Measurements from ENCODE around the gene RHOA.
"Not testable (repeated sequence)": the region's sequence is repeated elsewhere in the genome, so short reads cannot be mapped to it uniquely, and the experiment has no call there.

Gene RHOA

DNA sequence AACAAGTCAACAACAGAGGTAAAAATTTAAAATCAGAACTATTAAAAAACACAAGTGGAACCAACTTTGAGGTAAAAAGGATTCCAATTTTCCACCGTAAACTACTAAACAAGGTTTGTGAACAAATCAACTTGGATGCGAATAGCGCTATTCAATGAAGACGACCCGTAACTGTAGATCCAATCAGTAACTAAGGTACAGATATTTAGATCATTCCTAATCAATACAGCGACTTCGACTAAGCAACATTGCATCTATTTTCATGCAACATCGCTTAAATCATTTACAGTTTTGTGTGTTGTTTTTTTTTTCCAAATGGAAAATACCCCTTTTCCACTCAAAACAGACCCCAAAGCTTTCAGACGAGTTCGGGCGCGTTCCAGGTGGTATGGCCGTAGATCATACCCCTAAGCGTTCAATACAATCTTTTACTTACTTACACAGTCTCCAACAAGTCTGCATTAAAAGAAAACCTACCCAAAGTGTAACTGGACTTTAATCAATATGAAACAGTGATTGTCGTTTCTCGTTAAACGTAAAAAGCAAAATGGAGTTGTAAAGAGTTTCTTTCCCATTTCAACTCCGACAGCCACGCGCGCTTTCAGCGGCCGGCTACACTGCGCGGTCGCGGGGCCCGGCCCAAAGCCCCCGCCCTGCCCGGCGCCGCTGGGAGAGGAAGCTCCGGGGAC is 786 bp downstream of the RHOA start:
- no peak for DNase-seq

DNA sequence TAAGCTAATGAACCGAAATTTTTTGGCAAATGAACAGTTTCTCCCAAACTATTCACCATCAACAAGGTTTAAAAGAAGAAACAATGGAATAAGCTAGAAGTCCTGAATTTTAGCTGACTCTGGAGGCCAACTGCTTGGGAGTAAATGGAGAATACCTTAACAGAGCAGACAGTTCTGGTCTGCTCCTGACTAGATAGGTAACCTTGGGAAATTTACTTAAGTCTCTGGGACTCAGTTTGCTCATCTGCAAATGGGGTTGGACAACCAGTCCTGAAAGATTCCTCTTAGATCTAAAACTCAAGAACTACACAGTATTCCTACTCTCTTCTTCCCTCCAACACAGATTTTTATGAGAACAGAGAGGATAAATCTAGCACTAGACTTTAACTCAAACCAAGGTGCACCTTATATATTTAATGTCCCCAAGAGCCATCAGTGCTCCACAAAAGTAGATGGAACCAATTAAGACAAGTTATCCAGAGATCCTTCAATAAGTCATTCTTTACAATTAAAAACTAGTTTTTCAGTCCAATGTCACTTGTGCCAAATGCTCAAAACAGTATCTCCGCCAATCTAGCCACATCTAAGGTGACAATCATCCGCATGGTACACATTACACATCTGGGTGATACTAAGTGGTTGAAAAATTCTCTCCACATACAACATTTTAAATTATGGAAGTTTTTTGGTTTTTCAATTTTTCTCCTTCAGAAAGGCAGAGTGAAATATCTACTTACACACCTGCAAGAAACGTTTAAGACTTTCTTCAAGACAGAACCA is 1.5 kb downstream of the RHOA start:
- no peak for DNase-seq

DNA sequence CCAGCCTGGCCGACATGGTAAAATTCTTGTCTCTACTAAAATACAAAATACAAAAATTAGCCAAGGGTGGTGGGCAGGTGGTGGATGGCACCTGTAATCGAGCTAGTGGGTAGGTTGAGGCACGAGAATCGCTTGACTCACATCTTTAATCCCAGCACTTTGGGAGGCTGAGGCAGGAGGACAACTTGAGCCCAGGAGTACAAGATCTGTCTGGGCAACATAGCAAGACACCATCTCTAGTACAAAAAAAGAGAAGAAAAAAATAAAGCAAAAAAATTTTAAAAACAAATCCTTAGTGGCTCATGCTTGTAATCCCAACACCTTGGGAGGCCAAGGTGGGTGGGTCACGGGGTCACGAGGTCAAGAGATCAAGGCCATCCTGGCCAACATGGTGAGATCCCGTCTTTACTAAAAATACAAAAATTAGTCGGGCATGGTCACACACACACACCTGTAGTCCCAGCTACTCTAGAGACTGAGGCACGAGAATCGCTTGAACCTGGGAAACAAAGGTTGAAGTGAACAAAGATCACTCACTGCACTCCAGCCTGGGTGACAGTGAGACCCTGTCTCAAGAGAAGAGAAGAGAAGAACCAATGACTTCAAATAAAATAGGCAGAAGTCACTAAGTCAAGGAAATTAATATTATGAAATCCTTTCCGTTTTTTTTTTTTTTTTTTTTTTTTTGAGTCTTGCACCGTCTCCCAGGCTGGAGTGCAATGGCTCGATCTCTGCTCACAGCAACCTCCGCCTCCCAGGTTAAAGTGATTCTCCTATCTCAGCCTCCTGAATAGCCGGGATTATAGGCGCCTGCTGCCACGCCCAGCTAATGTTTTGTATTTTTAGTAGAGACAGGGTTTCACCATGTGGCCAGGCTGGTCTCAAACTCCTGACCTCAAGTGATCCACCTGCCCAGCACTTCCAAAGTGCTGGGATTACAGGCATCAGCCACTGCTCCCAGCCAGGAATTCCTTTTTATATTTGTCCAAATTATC is 4.9 kb downstream of the RHOA start:
- DNase-seq = no peak

DNA sequence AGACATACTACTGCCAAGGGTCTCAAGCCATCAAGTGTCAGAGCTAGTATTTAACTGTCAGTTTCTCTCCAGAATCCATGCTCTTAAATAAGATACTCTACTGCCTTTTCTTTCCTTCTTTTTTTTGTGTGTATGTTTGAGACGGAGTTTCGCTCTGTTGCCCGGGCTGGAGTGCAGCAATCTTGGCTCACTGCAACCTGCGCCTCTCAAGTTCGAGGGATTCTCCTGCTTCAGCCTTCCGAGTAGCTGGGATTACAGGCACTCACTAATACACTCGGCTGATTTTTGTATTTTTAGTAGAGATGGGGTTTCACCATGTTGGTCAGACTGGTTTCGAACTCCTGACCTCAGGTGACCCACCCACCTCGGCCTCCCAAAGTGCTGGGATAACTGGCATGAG is 6.2 kb downstream of the RHOA start:
- not testable (repeated sequence) for DNase-seq

DNA sequence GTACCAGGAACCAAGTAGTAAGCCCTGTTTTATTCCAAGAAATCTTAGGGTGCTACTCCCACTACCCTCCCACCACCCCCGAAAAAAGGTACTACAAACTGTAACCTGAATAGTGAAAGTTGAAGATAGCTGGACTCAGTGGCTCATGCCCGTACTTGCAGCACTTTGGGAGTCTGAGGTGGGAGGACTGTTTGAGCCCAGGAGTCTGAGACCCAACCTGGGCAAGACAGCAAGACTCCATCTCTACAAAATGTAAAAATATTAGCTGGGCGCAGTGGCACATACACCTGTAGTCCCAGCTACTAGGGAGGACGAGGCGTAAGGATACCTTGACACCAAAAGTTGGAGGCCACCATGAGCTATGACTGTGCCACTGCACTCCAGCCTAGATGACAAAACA is 7.9 kb downstream of the RHOA start:
- no peak for DNase-seq

DNA sequence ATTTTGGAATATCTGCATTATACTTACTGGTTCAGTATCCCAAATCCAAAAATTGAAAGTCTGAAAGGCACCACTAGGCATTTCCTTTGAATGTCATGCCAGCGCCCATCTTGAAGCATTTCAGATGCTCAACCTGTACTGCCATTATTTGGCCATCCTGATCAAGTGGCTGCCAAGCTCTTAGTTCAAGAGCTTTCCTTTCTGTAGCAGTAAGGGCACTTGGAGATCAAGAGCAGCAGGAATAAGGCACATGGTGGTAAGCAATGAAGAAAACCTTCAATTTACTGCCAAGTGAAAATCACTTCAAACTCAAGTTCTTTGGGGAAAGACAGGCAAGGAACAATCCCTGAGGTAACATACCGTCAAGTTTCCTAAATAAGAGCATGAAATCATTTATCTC is 10.0 kb downstream of the RHOA start:
- no peak for DNase-seq

DNA sequence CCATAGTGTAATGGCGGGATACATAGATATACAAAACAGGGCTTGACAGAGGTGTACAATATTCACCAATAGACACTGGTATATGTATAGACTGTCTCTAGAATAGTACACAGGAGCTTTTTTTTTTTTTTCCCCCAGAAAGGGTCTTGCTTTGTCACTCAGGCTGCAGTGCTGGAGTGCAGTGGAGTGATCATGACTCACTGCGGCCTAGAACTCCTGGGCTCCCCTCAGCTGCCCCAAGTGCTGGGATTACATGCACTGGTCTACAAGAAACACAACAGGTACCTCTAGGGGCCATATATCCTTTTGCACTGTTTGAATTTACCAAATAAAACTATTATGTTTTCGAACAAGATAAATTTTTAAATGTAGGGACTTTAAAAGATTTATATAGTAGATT is 12.3 kb downstream of the RHOA start:
- DNase-seq = no peak

DNA sequence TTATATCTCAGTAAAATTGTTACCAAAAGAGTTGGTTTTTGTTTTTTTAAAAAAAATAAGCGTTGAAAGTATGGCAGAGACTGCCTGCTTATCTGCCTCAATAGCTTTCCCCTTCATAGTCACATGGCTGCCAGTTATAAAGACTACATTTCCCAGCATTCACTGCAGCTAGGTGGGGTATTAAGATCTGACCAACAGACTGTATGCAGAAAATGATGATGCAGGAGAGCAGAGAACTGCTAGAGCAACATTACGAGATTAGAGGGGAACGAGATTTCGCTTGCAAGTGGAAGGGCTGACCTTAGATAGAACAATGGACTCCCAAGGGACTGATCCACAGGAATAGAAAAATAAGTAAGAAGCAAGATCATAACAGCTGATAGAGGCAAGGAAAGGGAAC is 14.3 kb downstream of the RHOA start:
- no peak for DNase-seq

DNA sequence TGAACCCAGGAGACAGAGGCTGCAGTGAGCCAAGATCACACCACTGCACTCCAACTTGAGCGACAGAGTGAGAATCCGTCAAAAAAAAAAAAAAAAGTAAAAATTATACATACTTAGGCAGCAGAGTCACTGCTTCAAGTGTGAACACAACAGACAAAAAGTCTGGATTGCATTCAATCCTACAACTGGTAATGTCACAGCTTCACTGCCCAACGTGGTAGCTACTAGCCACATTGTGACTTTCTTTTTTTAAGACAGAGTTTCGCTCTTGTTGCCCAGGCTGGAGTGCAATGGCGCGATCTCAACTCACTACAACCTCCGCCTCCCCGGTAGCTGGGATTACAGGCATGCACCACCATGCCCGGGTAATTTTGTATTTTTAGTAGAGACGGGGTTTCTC is 20.5 kb downstream of the RHOA start:
- DNase-seq = not testable (repeated sequence)

DNA sequence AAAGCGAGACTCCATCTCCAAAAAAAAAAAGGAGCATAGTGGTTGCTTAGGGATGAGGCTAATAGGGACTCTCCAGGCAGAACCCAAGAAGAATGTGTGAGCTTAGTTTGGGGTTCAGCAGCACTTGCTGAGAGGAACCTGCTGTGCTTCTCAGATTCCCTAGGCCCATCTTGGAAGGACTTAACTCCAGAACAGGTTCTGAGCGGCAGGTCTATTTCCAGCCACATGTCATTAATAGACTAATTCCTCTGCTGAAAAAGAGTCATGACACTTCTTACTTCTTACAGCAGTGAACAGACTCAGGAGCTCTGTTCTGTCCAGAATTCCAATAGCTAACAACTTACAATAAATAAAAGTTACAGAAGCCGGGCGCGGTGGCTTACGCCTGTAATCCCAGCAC is 22.5 kb downstream of the RHOA start:
- no peak for DNase-seq

DNA sequence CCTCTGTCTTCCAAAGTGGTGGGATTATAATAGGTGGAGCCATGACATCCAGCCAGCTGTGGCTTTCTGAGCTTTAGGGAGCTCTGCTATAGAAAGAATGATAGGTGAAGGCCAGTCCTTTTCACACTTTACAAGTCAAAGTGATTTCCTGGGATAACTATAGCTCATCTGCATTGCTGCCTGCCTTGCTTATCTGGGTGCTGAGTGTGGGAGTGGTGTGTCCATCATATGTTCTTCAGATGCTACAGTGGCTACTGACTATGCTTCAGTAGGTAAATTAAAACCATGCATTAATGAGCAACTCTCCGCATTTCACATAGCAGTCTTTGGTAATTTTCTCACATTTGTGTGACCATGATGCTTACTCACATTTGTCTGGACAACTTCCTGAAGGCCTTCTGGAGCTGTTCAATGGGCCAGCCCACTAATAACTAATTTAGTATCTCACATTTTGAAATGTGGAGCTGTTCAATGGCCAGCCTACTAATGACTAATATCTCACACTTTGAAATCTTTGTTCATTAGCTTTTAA is 23.4 kb downstream of the RHOA start:
- no peak for DNase-seq

DNA sequence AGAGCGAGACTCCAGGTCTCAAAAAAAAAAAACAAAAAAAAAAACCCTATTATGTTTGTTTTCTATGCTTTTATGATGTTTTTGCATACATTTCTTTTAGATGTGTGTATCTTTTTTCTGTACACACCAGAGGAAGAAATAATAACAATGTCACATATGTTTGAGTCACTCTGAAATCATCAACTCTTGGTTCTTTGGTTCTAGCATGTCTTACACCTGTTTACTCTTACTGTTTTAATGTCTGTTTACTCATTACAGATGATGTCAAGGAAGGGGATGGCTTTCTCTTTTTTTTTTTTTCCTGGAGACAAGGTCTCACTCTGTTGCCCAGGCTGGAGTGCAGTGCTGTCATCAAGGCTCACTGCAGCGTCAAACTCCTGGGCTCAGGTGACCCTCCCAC is 24.1 kb downstream of the RHOA start:
- DNase-seq = no peak

DNA sequence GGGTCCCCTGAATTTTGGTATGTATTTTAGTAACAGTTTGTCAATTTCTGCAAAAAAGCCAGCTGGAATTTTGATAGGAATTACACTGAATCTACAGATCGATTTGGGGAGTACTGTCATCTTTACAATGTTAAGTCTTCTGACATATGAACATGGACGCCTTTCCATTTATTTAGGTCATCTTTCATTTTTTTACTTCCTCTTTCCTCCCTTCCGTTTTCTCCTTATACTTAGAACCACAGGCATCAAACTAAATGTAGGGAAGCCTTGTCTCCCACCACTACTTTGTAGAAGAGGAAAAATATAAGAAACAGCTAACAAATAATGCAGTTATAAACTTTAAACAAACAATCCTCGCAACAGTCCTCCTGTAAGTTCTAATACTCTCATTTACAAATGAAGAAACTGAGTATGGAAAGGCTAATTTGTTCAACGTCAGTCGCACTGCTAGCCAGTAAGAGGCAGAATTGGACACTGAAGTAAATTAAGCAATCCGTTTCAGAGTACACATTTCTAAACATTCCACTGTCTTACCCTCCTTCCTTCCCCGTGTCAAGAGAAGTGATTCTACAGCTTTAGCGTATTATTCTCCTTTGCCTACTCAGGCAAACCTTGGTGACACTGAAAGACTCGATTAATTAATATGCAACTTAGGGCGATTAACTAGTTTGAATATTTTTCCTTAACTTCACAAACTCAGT is 25.6 kb downstream of the RHOA start:
- DNase-seq = no peak

DNA sequence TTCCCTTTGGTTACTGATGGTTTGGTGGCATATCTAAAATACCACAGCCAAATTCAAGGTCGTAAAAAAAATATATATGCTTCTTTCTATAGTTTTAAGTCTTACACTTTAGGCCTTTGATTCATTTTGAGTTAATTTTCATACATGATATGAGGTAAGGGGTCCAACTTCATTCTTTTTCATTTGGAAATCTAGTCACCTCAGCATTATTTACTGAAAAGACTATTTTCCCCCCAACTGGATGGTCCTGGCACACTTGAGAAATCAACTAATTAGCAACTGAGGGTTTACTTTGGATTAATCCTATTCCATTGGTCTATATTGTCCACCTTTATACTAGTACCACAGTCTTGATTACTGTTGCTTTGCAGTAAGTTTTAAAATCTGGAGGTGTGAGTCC is 26.2 kb downstream of the RHOA start:
- no peak for DNase-seq

DNA sequence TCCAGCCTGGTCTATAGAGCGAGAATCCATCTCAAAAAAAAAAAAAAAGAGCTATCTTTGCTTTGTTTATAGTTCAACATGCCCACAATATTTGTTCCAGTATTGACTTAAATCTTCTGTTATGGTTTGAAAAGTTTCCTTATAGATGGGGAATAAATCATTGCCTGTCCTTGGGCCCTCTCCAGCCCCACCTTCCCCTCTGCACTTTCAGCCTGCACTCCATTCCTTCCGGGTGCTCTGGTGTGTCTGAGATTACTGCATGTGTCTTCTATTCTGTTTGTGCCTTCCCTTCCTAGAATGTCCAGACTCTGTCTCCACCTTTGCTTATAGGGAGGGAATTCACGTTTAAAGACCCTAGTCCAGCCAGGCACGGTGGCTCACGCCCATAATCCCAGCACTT is 28.4 kb downstream of the RHOA start:
- no peak for DNase-seq

DNA sequence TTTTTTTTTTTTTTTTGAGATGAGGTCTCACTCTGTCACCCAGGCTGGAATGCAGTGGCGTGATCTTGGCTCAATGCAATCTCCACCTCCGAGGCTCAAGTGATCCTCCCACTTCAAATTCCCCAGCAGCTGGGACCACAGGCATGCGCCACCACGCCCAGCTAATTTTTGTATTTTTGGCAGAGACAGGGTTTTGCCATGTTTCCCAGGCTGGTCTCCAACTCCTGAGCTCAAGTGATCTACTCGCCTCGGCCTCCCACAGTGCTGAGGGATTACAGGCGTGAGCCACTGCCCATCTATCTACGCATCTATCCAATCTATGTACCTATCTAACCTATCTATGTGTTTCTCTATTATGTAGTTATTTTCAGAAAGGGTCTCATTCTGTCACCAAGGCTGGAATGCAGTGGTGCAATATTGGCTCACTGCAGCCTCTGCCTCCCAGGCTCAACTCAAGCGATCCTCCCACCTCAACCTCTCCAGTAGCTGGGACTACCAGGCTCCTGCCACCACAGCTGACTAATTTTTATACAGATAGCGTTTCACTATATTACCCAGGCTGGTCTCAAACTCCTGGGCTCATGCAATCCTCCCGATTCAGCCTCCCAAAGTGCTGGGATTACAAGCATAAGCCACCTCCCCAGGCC is 33.4 kb downstream of the RHOA start:
- no peak for DNase-seq

DNA sequence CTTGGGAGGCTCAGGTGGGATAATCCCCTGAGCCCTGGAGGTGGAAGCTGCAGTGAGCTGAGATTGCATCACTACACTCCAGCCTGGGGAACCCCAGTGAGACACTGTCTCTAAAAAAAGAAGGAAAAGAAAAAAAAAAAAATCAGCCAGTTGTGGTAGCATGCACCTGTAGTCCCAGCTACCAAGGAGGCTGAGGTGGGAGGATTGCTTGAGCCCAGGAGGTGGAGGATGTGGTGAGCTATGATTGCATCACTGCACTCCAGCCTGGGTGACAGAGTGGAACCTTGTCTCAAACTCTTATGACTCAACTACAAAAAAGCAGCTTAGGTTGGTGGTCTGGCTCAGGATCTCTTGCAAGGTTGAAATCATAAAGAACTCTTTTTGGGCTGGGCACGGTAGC is 34.3 kb downstream of the RHOA start:
- DNase-seq = no peak

DNA sequence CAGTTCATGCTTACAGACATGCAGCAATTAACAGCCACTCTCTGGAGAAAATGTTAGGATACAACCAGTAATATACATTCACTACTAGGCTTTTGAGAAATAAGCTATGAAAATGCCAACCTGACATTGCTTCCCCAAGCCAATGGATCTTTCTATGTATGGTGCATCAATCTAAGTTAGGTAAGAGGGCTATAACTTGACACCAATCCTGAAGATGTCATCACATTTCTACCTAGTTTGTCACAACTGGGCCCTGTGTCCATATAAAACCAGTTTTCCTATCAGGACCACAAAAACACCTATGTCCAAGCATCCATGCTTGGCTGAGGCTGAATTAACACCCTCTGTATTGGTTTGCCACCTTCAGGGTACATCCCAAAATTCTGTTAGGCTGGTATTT is 39.8 kb downstream of the RHOA start:
- DNase-seq = no peak

DNA sequence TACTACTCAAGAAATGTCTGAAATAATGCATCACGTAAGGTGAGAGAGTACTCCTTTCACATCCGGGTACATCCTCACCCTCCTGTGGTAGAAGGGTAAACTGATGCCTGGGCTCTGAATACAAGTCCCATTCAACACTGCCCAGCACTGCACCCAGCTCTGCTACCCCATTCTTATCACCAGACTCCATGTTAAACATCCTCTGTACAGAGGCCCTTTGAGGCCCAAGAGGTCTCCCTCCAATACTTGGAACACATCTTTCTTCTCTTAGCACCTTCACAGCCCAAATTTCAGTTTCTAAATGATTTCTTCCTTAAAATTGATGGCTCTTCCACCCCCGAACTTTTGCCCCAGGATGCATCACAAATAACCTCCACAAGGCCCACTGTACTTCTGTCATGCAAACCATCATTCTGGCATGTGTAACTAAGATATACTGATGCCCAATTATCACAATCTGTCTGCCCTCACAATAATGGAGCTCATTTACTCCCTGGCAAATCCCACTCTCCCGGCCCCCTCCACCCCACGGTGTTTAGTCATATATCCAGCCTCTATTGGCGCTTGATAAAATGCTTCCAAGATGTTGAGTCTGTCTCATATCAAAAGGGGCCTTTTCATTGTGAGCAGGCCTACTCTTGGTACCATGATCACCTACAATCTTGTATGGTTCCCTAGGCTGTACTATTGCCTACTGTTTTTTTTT is 41.0 kb downstream of the RHOA start:
- DNase-seq = no peak

DNA sequence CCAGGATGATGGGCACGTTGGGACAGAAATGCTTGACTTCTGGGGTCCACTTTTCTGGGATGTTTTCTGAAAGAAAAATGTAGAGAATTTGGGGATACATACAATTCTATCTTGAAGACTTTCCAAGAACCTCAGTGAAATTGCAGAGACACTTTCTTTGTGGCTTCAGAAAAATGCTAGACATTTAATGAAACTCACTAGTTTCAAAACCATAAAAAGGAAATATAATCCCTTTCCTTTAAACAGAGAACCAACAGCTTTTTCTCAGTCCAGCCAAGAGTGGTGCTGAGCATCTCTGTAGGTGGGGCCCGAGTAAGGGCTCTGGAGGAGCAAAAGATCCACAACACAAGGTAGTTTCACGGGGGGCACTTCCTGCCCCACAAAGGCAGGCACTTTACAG is 49.2 kb downstream of the RHOA start:
- DNase-seq = no peak

DNA sequence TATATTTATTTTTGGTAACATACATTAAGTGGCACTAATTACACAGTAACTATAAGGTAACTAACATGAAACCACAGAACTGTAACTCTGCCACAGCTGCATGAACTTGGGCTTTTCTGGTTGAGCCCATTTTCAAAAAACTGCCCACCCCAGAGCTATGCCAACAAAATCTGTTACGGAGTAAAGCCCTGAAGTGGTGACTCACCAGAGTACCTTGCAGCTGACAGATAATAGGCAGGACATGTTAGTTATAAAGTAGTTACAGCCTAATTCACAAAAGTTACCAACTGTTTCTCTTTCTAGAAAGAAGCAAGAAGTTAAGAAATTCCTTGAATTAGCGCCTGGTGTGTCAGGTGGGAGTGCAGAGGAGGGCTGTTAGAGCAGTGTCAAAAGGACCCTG is 52.2 kb downstream of the RHOA start:
- no peak for DNase-seq

DNA sequence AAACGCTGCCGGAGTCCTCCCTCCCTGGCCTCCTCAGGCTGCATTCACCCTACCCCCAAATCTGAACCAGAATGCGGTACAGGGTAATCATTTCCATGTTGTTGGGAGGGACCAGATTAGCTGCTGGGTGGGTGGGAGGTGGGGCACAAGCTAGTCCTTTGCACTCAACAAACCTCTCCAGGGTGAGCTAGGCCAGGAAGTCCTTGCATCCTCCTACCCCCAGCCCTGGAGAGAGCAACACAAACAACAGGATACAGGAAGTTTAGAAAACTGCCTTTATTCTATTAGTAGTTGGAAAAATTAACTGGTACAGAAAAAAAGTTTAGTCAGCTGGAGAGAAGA is 52.9 kb downstream of the RHOA start:
- no peak for DNase-seq

Data from NCI-H1694 (cell line).